HG02938 (cell line): ENCODE results near the gene GNB1L.
A peak's percentile ranks its signal among the peaks of the same experiment; 100 is the strongest.

Experiments
- ATAC-seq: cut with Tn5 transposase; IDR thresholded peaks from one replicate; pipeline ENCODE4 v1.9.1; 2021; ENCODE audit warnings: mild to moderate bottlenecking, moderate library complexity; ENCODE audit not compliant: unreplicated experiment

Gene GNB1L

DNA sequence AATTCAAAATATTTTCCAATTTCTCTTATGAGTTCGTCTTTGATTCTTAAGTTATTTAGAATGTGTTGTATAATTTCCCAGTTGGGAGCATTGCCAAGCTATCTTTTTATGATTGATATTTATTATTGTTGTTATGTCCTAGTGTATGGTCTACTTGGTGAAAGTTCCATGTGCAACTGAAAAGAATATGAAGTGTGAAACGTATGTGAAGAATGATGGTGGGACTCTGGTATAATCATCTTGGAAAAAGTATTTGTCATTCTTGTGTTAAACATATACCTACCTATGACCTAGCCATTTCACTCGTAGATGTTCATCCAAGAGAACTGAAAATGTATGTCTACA, 12.0 kb upstream of the GNB1L start:
- ATAC-seq, result no peak

DNA sequence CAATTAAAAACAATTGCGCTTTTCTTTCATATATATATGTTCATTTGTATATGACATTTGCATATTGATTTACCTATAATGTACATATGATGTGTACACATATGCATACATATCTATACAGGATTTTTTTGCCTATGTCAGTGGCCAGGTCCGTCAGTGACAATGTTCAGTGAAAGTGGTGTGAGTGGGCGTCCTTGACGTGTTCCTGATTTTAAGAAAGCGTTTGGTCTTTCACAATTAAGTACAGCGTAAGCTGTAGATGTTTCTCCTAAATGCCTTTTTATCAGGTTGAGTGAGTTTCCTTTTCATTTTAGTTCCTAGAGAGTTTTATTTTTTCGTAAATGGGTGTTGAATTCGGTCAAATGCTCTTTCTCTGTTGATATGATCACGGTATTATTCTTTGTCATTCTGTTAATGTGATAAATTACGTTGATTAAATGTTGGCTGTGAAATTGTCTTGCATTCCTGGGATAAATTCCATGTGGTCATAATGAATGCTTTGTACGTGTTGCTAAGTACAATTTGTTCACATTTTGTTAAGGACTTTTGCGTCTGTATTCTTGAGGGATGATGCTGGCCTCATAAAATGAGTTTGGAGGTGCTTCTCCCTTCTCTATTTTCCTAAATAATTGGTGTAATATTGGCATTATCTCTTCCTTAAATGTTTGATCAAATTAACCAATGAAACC, 10.6 kb upstream of the GNB1L start:
- ATAC-seq, result no peak

DNA sequence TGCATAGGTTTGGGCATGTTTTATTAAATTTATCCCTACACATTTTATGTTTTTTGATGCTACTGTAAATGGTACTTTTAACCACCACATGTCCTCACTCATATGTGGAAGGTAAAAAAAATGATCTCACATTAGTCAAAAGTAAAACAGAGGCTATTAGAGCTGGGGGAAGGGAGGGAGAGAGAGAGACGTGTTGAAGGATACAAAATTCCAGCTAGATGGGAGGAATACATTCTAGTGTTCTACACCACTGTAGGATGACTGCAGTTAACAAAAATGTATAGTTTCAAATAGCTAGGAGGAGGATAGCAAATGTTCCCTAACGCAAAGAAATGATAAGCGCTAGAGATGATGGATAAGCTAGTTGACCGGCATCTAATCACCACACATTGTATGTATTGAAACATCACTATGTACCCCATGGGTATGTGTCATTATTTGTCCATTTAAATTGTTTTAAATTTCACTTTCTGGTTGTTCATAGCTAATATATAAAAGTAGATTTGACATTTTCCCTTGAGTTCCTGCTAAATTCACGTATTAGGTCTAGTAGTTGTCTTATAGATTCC, 9.9 kb upstream of the GNB1L start:
- no peak for ATAC-seq

DNA sequence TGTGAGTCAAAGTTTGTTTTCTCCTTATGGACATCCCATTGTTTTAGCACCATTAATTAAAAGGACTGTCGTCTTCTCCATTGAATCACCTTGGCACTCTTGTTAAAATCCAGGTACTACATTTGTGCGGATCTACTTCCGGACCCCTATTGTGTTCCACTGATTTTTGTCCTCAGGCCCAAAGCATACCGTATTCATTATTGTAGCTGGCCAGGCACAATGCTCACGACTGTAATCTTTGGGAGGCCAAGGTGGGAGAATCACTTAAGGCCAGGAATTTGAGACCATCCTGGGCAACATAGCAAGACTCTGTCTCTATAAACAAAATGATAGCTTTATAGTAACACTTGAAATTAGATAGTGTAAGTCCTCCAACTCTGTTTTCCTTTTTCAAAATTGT, 8.9 kb upstream of the GNB1L start:
- no peak for ATAC-seq

DNA sequence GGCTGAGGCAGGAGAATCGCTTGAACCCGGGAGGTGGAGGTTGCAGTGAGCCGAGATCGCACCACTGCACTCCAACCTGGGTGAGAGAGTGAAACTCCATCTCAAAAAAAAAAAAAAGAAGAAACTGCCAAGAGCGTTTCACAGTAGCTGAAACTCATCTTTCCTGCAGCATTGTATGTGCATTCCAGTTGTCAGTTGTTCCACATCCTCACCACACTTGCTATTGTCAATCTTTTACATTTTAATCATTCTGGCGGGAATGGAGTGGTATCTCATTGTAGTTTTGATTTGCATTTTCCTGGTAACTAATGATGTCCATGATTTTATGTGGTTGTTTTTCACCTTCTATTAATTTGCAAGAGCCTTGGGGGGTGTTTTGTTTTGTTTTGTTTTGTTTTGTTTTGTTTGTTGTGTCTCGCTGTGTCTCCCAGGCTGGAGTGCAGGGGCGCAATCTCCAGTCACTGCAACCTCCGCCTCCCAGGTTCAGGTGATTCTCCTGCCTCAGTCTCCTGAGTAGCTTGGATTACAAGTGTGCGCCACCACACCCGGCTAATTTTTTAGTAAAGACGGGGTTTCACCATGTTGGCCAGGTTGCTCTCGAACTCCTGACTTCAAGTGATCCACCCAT, 8.1 kb upstream of the GNB1L start:
- no peak for ATAC-seq

DNA sequence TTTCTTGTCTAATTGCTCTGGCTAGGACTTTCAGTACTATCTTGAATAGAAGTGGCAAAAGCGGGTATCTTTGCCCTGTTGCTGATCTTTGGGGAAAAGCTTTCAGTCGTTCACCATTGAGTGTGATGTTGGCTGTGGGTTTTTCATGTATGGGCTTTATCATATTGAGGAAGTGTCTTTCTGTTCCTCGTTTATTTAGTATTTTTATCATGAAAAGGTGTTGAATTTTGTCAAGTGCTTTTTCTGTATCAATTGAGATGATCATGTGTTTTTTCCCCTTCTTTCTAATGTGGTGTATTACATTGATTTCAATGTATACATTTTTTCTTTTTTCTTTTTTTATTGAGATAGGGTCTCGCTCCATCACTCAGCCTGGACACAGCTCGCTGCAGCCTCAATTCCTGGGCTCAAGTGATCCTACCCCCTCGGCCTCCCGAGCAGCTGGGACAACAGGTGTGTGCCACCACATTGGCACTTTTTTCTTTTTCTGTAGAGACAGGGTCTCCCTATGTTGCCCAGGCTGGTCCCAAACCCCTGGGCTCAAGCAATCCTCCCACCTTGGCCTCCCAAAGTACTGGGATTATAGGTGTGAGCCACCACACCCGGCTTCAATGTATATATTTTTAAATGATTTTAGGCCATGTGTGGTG, 5.3 kb upstream of the GNB1L start:
- no peak for ATAC-seq

DNA sequence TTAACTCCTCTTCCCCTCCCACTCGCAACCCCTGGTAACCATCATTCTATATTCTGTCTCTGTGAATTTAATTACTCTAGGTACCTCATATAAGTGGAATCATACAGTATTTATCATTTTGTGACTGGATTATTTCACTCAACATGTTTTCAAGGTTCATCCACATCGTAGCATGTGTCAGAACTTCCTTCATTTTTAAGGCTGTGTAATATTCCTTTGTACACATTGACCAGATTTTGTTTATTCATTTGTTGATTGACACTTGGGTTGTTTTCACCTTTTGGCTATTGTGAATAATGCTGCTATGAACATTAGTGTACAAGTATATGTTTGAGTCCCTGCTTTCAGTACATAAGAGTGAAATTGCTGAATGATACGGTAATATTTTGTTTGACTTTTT, 2.7 kb upstream of the GNB1L start:
- ATAC-seq, result no peak

DNA sequence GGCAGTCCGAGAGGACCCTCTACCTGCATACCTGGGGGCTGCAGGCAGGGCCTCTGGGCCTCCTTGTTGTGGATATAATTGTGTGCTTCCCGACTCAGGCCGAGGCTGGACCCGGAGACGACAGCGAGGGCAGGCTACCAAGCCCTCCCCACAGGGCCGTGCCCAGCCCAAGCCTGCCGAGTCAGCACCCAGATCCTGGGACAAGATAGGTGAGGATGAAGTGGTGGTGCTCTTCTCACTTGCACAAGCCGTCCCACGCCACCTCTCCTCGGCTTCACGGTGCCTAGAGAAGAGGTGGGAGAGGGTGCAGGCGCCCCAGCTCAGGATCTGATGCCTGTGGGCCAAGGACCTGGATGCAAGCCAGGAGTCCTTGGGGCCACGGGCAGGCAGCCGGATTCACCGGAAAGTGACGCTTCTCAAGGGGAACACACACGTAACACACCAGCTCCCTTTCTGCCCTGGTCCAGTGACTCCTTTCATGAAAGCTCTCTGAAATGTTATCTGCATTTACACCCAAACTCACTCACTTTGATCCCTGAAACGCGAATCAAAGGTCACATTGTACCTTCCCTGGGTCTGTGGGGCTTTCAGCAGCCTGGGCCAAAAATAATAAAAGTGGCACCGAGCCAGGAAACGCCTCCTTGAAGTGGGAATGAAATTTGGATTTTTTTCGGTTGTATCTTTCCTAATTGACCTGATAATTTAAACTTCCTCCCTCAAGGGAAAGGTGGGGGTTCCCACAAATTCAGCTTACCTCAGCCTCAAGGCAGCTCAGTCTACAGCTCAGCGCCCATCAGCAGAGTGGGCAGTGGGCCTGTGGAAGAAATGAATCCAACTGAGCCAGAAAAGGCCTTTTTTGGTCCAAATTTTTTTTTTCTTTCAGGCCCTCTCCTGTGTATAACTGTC, 1.1 kb upstream of the GNB1L start:
- peak; percentile 11 for ATAC-seq

DNA sequence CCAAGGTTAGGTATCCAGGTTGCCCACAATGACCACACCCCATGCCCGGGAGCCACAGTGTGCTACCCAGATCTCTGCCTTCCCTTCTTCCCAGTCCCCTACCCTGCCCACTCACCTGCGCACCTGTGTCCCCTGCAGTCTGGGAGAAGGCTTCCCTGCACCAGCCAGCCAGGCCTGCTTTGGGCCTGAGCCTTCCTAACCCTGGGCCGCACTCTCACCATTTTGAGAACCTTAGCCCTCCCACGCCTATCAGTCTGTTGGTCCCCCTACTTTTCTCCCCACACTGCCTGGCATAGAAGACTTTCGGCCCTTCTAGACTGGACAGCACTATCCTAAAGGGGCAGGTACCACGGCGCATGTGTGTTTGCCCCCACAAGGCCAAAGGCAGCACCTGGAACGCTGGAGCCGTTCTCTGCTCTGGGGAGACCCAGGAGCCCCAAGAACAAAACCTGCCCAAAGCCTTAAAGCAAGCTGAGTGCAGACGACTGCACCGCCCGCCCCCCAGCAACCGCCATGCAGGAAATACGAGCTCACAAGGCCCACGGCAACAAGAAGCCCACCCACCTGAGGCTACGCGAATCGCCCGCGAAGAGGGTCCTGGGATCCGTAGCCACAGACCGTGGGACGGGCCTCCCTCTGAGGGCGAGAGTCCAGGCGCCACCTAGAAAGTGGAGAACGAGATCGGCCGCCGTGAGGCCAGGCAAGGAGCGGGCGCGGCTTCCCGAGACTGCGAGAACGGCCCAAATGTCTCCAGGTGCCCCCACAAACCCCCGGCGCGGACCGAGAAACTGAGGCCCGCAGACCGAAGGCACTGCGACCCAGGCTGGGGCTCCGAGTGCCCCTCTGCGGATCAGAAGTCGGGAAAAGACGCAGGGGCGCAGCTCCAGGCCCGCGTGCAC, 546 bp downstream of the GNB1L start:
- no peak for ATAC-seq

DNA sequence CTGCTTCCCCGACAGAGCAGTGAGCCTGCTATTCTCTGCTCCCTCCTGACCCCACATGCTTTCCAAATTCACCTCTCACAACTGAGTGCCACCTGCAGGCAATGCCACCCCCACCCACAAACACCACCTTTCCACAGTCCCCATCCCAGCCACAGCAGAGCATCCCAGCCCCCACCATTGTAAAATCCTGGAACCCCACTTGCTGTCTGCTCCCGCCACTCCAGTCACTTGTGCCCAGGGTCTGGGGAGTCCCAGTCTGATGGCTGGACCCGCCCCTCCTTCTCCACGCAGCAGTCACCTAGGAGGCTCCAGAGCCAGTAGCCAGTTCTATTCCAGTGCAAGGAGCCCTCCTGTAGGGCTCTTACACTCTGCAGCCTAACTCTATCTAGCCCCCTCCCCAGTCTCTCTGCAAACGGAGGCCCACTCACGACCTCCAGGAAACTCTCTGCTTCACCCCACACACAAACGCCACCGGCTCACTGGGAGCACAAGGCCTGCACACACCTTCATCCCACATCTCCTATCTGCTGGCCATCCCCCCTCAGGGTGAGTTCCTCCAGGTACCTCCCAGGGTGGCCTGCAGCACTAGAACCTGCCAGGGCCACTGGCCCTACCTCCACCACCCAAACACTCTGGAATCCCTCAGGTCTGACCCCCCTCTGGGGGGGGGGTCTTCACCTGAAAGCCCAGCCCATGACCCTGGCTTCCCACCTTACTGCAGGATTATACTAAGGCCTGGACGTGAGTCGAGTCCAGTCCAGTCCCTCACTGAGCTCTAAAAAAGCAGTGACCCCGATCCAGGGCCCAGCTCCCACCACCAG, 1.4 kb downstream of the GNB1L start:
- no peak for ATAC-seq

DNA sequence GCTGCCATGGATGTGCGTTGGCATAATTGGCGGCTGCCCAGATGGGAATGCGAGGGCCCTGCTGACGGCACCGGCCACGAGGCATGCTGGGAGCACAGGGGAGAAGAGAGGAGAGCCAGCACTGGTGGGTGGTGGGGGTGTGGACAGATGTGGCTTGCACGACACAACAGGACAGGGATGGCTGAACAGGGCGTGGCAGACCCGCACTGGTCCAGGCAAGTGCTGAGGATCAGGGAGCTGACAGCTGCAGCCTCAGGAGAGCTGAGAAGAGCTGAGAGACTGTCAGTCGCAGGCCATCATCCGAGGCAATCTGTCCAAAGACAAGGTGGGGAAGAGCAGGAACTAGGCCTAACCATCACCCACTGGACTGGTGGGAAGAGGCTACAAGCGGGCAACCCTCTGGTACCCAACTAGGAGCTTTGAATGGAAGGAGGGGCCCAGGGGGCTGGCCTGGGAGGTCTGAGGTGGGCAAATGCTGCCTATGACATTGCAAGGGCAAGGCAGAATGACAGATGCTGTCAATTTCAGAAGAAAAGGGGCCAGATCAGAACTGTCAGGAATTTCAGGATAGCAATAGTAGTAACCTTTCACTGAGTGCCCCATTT, 2.4 kb downstream of the GNB1L start:
- no peak for ATAC-seq

DNA sequence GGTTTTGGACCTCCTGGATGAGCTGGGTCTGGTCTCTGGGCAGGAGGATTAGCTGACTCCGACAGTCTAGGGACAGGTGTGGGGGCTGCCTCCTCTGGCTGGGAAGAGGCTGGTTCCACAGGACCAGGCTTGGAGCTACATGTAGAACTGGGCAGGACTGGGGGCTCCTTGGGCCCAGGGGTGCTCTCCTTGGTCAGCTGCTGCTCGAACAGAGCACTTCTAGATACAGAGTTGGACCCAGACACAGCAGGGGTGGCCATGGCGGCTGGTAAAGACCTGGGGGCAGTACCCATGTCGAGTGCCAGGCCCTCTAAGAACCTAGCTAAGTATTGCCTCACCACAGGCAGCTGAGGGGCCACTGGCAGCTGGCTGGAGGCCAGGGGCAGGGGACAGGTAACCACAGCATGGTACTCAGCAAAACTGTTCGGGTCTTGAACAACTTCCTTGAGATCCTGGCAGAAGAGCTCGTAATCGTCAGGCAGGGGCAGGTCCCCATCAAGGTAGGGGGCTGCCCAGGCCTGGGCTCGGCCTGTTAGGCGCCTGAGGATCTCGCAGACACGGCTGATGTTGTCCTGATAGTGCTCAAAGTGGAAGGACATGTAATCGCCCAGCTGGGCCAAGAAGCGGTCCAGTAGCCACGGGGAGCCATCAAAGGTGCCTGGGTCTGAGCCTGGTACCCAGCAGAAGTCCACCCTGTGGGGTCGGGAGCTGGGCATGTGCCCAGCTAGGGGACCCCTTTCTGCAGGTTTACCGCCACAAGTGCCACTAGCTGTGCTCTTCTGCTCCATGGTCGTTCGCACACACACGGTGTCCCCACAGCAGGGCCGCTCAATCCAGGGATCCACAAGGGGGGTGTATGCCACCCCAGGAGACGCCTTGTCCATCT, 3.1 kb downstream of the GNB1L start:
- ATAC-seq, result no peak

DNA sequence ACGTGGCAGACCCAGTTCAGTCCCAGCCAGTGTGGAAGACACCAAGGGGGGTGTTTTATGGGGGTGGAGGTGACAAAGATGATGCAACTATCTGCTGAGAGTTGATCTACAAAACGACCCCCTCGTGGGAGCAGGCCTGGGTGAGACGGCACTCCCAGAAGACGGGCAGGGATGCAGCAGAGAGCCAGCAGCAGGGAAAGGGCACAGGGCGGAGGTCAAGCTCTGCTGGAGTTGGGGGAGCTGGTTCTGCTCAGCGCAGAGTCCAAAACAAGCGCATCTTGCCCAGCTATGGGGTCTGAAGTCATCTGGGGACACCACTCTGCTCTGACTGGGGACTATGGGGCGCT, 3.9 kb downstream of the GNB1L start:
- ATAC-seq, result no peak

DNA sequence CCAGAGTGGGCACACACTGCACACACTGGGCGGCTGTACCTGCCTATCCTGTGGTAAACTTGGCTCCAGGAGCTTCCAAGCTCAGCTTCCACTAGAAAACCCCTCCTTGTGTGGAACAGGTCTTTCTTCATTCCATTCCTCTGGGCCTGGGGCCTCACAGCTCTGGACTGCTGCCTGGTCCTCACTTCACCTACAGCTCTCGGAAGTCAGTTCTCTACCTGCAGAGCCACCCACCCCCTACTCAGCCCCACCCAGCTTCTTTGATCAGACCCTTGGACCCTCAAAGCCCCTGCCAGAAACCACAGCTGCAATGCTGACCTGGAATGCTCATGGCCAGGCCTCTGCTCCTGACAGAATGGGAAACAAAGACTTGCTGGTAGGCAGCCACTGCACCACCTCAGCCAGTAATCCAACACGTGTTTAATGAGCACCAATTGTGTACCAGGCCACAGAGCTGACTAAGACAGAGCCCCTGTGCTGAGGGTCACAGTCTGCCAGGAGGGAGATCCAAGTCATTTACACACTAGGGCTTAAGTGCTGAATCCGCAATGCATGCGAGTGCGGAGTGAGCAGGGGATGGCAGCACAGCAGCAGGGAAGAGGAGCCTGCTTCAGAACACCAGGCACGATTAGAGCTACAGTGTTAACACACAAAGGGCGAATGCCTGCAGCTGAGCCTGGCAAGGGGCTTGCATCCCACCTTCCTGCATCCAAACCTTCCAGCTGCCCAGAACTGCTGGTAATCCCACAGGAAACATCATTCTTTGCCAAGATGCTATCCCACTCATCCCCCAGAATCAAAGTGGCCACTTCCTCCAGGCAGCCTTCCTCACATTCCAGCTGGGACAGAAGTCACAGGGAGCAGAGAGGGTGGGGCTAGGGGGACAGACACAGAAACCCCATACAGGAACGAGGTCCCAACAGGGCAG, 4.6 kb downstream of the GNB1L start:
- no peak for ATAC-seq

DNA sequence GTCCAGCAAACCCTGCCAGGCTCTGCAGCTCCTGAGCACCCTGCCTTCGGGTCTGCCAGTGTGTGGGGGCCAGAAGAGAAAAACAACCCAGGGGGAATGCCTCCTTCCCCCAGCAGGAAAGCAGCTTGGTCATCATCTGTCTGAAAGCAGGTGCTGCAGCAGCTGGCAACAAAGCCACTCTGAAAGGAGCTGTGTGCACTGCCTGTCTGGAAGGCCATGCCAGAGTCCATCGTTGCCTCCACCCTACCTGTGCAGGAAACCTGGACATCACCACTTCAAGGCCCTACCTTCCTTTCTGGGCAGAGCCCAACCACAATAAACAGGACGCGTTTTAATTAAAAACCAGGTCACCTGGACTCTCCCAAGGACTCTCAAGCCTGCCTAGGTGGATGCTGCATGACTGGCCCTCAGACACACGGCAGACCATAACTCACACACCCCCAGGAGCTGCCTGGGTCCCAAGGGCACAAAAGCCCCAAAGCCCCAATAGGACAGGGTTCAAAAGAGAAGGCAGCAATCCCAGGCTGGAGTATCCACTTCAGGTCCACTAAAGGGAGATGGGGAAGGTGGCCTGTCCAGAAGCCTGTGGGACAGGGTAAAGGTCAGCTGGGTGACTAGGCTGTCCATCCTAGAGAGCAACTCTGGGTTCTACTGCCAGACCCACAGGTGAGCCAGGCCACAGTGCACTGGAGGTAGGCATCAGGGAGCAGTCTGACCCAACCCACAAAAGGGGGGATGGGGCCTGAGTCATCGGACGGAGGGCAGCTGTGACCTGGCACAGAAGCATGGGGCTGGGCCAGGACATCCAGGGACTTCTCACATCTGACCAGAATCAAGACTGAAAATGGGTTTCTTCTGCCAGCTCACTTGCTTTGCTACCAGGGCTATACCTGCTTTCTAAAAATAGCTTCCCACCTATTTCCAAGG, 6.1 kb downstream of the GNB1L start:
- ATAC-seq, result no peak

DNA sequence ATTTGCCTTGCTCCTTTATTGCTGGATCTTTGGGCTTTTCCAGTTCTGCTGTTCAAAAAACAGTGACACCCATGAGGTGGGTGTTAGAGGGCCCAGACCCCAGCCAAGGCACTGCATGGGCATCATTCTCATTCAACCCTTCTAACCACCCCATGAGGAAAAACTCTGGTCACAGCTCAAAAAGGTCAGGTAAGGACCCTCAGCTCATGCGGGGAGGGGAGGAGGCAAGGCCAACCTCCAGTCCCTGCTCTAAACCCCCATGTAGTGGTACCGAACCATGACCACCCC, 7.4 kb downstream of the GNB1L start:
- ATAC-seq, result no peak
